Measurements from ENCODE around the gene THUMPD1. TPM values are rescaled to one million over a fixed set of nuclear protein-coding genes. Genes with fewer than 3 reads are reported as not detected.

THUMPD1 gene
- total RNA-seq, 2 experiments from 2014 or later, result 38.0 to 48.2 TPM

DNA sequence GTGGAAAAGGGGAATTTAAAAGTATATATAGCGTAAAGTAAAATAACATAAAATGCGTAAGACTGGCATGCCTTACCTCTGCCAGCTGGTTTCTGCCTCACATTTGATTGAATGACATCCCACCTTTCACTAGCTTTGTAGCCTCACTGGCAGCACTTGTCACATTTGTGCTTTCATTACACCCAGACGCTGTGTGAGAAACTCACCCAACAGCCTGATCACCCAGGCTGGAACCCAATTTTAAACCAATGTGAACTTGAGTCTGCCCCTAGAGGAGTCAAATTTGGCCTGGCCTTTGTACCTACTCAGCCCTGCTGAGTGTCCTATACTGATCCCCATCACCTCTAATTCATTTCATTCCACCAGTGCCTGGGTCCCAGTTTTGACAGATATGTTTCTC, 4.8 kb upstream of the THUMPD1 start:
- ChIA-PET CTCF (no interaction called here), POLR2A (no interaction called here)
- H3K27me3 Mint-ChIP-seq, result no peaks in the 10 kb centered on the region
- H3K9me3 Mint-ChIP-seq (ENCODE audit: low read depth), result peaks cover 8% of the 10 kb centered on the region
- DNase-seq (no peak), ATAC-seq (no peak)
- H3K4me1 Mint-ChIP-seq, result peaks cover 4% of the 10 kb centered on the region
- H3K27ac Mint-ChIP-seq, result no peak overlapping the region
- H3K4me3 Mint-ChIP-seq, result no peak overlapping the region
- intact Hi-C loops (cut with DNase I, micrococcal nuclease), result no loop called here
- H3K36me3 Mint-ChIP-seq (ENCODE audit: low read depth), result no peaks in the 10 kb centered on the region

DNA sequence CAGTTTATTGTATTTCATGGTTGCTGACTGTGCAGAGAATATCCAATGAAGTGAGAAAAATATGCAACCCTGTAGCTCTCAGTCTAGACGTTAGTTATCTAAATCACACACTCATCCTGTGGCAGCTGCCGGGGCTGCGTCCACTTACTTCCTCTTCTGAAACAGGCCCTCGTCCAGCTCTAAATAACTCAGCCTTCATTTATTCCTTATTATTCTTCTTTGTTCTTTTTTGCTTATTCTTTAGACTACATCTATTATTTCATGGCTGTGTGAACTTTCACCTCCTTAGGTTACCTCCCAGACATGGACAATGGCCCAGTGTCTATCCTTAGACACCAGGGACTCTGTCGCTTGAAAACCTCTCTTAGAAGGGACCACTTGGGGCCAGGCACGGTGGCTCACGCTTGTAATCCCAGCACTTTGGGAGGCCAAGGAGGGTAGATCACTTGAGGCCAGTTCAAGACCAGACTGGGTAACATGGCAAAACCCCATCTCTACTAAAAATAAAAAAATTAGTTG, 3.4 kb upstream of the THUMPD1 start:
- DNase-seq (no peak), ATAC-seq (no peak)
- CTCF ChIA-PET, result no interaction called here
- Mint-ChIP-seq H3K9me3 (ENCODE audit: low read depth) (peaks cover 8% of the 10 kb centered on the region), H3K27me3 (no peaks in the 10 kb centered on the region), H3K4me3 (no peak overlapping the region), H3K27ac (no peak overlapping the region), H3K4me1 (peaks cover 11% of the 10 kb centered on the region), H3K36me3 (ENCODE audit: low read depth) (peaks cover 8% of the 10 kb centered on the region)
- intact Hi-C loops (cut with DNase I, micrococcal nuclease), result loop anchor here (5.0 kb wide), 2 partner anchors 197 to 1223 kb away; partner anchors contain the start of genes CCP110 (in 1 of the 2) and GDE1 (in 1 of the 2)
- POLR2A ChIA-PET, result no interaction called here

DNA sequence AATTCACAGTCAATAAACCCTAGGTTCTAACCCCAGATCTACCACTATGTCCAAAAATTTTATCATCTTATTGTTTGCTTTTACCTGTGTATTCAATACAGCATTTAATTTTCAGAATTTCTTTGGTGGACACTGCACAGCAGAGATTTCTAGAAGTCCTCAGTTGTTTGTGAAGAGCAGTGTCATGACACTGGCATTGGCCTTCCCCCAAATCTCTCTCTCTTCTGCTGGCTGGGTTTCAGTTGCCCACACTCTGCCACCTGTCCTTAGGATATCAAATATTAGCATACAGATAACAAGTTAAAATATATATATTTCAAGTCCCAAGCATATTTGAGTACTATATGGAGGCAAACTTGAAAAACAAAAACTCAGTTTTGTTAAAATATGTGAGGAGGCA, 2.0 kb upstream of the THUMPD1 start:
- CTCF ChIA-PET, result no interaction called here
- peaks cover 11% of the 10 kb centered on the region for H3K36me3 Mint-ChIP-seq (ENCODE audit: low read depth)
- no peak overlapping the region for H3K27ac Mint-ChIP-seq
- DNase-seq, result no peak
- POLR2A ChIA-PET, result no interaction called here
- H3K9me3 Mint-ChIP-seq (ENCODE audit: low read depth), result peaks cover 8% of the 10 kb centered on the region
- H3K27me3 Mint-ChIP-seq, result no peaks in the 10 kb centered on the region
- no peak overlapping the region for H3K4me3 Mint-ChIP-seq
- ATAC-seq, result no peak
- intact Hi-C loops (cut with DNase I, micrococcal nuclease), result loop anchor here (5.0 kb wide), 2 partner anchors 199 to 1221 kb away; partner anchors contain the start of genes CCP110 (in 1 of the 2) and GDE1 (in 1 of the 2)
- peaks cover 19% of the 10 kb centered on the region for H3K4me1 Mint-ChIP-seq

DNA sequence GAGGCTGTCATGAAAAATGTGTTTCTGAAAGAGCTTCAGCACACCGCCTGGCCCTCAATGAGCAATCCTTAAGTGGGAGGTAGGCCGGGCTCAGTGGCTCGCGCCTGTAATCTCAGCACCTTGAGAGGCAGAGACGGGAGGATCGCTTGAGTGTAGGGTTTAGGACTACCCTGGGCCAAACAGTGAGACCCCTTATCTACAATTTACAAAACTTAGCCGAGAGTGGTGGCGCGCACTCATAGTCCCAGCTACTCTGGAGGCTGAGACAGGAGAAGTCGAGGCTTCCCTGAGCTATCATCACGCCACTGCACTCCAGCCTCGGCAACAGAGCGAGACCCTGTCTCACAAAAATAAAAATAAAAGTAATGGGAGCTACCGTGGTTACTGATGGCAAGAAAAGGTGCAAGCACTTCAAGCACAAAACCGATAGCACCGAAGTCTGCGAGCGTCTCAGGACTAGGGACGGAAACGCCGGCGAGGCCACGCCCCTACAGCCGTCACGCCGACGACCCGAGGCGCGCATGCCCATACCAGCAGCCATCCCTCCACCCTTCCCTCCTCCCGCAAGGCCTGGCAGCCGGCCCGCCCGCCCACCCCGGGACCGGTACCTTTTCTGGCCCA, 607 bp downstream of the THUMPD1 start:
- POLR2A ChIA-PET, result interaction anchor here (0.6 to 1.5 kb wide), 2 partner anchors 133 to 1951 kb away, joined by 4 to 5 read pairs; partner anchors contain the start of gene RPS15A
- peaks cover 26% of the 10 kb centered on the region for H3K36me3 Mint-ChIP-seq (ENCODE audit: low read depth)
- H3K27ac Mint-ChIP-seq, result peak overlapping the region; percentile 95

DNA sequence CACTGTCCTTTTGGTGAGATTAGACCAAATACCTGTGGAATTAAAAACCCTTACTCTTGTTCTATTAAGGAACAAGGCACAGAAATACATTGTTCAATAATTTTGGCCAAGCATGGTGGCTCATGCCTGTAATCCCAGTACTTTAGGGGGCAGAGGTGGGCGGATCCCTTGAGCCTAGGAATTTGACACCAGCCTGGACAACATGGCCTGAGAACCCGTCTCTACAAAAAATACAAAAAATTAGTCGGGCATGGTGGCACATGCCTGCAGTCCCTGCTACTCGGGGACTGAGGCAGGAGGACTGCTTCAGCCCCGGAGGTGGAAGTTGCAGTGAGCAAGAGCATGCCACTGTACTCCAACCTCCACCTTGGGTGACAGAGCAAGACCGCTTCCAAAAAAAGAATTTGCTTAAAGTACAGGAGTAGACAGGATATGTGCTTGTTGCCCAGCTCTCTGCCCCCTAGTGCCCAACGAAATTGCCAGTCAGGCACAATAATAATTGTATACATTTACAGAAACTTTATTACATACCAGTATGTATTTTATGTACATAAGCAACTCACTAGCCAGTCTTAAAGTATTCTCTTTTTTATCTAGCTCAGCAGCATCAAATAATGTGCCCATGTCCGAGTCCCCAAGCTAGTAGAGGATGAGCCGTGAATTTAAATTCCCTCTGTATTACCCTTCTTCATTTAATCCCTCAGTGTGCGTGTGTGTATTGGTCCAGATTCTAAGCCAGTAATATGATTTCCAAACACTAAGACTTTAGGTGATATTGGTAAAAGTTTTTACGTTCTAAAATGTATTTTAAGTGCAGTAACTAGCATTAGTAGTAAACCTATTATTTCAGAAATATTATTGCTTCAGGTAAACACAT, 1.4 kb downstream of the THUMPD1 start:
- ChIA-PET CTCF (interaction anchor here (0.7 to 1.4 kb wide), 4 partner anchors 9 to 133 kb away, joined by 3 to 4 read pairs (median 3); no protein-coding TSS in a partner anchor), POLR2A (interaction anchor here (0.6 to 1.5 kb wide), 2 partner anchors 134 to 1950 kb away, joined by 4 to 5 read pairs; partner anchors contain the start of gene RPS15A)
- peaks cover 34% of the 10 kb centered on the region for H3K36me3 Mint-ChIP-seq (ENCODE audit: low read depth)
- DNase-seq (peak; percentile 47), ATAC-seq (no peak)
- no peaks in the 10 kb centered on the region for H3K9me3 Mint-ChIP-seq (ENCODE audit: low read depth)
- H3K4me1 Mint-ChIP-seq, result peaks cover 40% of the 10 kb centered on the region
- intact Hi-C loops (cut with DNase I, micrococcal nuclease), result loop anchor here (2.0 to 5.0 kb wide), 3 partner anchors 202 to 1218 kb away; partner anchors contain the start of genes CCP110 (in 2 of the 2) and GDE1 (in 2 of the 2)
- H3K4me3 Mint-ChIP-seq, result peak overlapping the region; percentile 92
- no peaks in the 10 kb centered on the region for H3K27me3 Mint-ChIP-seq
- peak overlapping the region; percentile 84 for H3K27ac Mint-ChIP-seq

More for the DNA sequence above, 607 bp downstream of the THUMPD1 start:
- CTCF ChIA-PET, result interaction anchor here (0.7 to 1.4 kb wide), 4 partner anchors 10 to 133 kb away, joined by 3 to 4 read pairs (median 3); no protein-coding TSS in a partner anchor
- intact Hi-C loops (cut with DNase I, micrococcal nuclease), result loop anchor here (1.0 to 5.0 kb wide), 9 partner anchors 22 to 1219 kb away; partner anchors contain the start of genes CCP110 (in 2 of the 2), GDE1 (in 2 of the 2), DCUN1D3 (in 1 of the 2) and ERI2 (in 1 of the 2)
- Mint-ChIP-seq H3K4me1 (peaks cover 32% of the 10 kb centered on the region), H3K4me3 (peak overlapping the region; percentile 92), H3K27me3 (no peaks in the 10 kb centered on the region), H3K9me3 (ENCODE audit: low read depth) (no peaks in the 10 kb centered on the region)
- ATAC-seq, result peak; percentile 87
- DNase-seq, result peak; percentile 95

DNA sequence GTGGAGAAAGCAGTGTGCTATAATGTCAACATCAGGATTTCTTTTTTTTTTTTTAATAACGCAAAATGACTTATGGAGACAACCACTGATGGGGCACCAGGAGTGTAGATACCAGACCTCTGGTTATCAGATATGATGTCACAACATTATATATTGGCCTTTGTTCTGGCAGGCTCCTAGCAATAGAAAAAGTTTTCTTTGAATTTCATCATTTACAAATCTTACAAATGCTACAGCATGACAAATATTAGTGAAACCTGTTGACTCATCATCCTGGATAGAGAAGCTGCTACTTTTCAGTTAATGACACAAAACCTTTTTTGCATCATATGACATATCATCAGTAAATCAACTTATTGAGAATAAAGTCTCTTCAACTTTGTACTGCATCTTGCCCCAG, 6.1 kb downstream of the THUMPD1 start:
- Mint-ChIP-seq H3K27ac (peak overlapping the region; percentile 78), H3K4me1 (peaks cover 36% of the 10 kb centered on the region), H3K9me3 (ENCODE audit: low read depth) (no peaks in the 10 kb centered on the region), H3K36me3 (ENCODE audit: low read depth) (peaks cover 48% of the 10 kb centered on the region), H3K27me3 (no peaks in the 10 kb centered on the region), H3K4me3 (no peak overlapping the region)
- CTCF ChIA-PET, result interaction anchor here (0.6 kb wide), 1 partner anchor 139 kb away, joined by 4 read pairs; no protein-coding TSS in a partner anchor
- DNase-seq (no peak), ATAC-seq (peak; percentile 78)
- intact Hi-C loops (cut with DNase I, micrococcal nuclease), result no loop called here
- POLR2A ChIA-PET, result interaction anchor here (0.6 kb wide), 1 partner anchor 1372 kb away, joined by 3 read pairs; no protein-coding TSS in a partner anchor

DNA sequence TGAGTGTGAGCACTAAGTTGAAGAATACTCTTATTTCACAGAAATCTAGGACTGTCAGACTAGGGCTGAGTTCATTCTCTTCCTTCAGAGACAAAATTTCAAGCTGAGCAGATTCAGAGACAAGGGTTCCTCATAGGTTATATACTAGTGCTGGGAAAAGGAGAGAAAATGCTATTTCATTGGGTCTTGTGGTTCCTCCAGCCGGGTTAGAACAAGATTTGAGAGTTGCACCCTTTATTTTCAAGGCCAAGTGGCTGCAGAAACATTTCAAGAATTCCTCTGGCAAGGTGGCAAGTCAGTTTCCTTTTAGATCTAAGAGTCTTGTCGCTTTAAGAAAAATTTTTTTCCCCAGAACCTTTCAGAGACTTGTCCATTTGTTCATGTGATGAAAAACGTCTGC, 6.8 kb downstream of the THUMPD1 start:
- Mint-ChIP-seq H3K4me1 (peaks cover 29% of the 10 kb centered on the region), H3K27me3 (no peaks in the 10 kb centered on the region), H3K4me3 (no peak overlapping the region), H3K9me3 (ENCODE audit: low read depth) (no peaks in the 10 kb centered on the region), H3K36me3 (ENCODE audit: low read depth) (peaks cover 43% of the 10 kb centered on the region), H3K27ac (peak overlapping the region; percentile 78)
- DNase-seq (no peak), ATAC-seq (no peak)
- CTCF ChIA-PET, result interaction anchor here (1.1 kb wide), 1 partner anchor 59 kb away, joined by 3 read pairs; no protein-coding TSS in a partner anchor
- intact Hi-C loops (cut with DNase I, micrococcal nuclease), result no loop called here
- POLR2A ChIA-PET, result no interaction called here

DNA sequence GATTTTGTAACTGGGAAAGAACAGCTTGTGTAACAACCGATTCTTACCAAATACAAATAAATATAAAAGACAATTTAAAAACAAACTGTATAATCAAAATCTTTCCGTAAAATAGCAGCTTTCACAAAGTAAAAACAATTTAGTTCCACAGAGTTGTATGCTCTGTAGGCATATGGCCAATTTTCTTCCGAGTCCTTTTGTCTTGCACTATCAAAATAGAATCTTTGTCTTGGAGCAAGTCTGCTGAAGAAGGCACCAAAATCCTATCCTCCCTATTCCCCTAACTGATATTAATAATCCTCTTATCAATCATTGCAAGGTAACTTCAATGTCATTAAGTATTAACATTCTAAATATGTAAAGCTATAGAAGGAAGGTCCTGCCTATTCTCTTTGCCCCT, 7.6 kb downstream of the THUMPD1 start:
- no peaks in the 10 kb centered on the region for H3K9me3 Mint-ChIP-seq (ENCODE audit: low read depth)
- CTCF ChIA-PET, result interaction anchor here (1.1 kb wide), 2 partner anchors 58 to 72 kb away, joined by 3 to 6 read pairs; partner anchors contain the start of genes ERI2 and REXO5
- no peak for ATAC-seq
- POLR2A ChIA-PET, result no interaction called here
- intact Hi-C loops (cut with DNase I, micrococcal nuclease), result no loop called here
- H3K36me3 Mint-ChIP-seq (ENCODE audit: low read depth), result peaks cover 43% of the 10 kb centered on the region
- peak overlapping the region; percentile 75 for H3K27ac Mint-ChIP-seq
- H3K4me1 Mint-ChIP-seq, result peaks cover 27% of the 10 kb centered on the region
- no peak for DNase-seq
- H3K27me3 Mint-ChIP-seq, result no peaks in the 10 kb centered on the region
- no peak overlapping the region for H3K4me3 Mint-ChIP-seq

DNA sequence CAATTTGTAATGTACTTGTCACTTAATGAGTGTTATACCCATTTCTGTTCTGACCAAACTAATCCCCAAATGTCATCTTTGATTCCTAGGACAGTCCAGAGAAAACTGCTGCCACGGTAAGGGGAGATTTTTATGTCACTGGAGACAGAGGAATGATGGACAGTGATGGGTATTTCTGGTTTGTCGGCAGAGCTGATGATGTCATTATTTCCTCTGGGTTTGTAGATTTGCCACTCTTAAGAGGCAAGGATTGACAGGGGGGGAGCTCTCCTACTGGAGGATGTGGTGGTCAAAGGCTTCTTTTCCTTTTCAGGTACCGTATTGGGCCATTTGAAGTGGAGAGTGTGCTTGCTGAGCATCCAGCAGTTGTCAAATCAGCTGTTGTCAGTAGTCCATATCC, 12.5 kb downstream of the THUMPD1 start:
- POLR2A ChIA-PET, result no interaction called here
- intact Hi-C loops (cut with DNase I, micrococcal nuclease), result no loop called here
- no peaks in the 10 kb centered on the region for H3K4me1 Mint-ChIP-seq
- H3K9me3 Mint-ChIP-seq (ENCODE audit: low read depth), result no peaks in the 10 kb centered on the region
- ATAC-seq, result no peak
- DNase-seq, result no peak
- no peak overlapping the region for H3K4me3 Mint-ChIP-seq
- no peaks in the 10 kb centered on the region for H3K27me3 Mint-ChIP-seq
- peaks cover 6% of the 10 kb centered on the region for H3K36me3 Mint-ChIP-seq (ENCODE audit: low read depth)
- CTCF ChIA-PET, result no interaction called here
- no peak overlapping the region for H3K27ac Mint-ChIP-seq

DNA sequence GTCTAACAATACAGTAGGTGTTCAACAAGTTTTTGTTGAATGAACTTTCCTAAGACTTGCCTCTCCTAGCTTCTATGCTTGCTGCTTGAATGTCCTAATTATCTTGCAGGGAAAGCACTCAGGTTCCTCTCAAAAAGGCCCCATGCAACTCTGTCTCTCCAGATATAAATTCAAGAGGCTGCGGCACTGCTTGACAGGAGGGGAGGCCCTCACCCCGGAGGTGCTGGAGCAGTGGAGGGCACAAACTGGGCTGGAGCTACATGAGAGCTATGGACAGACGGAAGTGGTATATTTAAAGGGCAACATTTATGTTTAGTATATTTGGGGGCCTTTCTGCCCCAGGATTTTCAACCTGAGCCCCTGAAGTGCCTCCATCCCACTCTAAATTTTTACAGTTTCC, 14.4 kb downstream of the THUMPD1 start:
- ChIA-PET POLR2A (no interaction called here), CTCF (no interaction called here)
- Mint-ChIP-seq H3K27ac (no peak overlapping the region), H3K36me3 (ENCODE audit: low read depth) (no peaks in the 10 kb centered on the region), H3K4me1 (no peaks in the 10 kb centered on the region), H3K27me3 (no peaks in the 10 kb centered on the region), H3K4me3 (no peak overlapping the region), H3K9me3 (ENCODE audit: low read depth) (no peaks in the 10 kb centered on the region)
- DNase-seq (no peak), ATAC-seq (no peak)
- intact Hi-C loops (cut with DNase I, micrococcal nuclease), result no loop called here

DNA sequence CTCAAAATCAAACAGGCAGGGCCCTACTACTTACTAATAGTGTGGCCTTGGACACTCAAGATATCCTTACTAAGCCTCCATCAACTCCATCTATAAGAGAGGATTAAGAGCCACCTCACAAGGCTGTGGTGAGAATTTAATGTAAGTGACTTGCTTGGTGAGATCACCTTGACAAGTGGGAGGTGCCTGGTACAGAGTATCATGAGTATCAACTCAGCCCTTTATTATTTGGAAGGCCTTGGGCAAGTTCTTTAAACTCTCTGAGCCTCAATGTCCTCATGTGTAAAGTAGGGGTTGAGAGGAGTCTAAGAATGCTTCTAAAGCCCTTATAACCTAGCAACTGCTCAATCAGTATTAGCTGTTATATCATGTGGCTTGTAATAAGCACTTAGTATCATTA, 15.0 kb downstream of the THUMPD1 start:
- Mint-ChIP-seq H3K4me3 (no peak overlapping the region), H3K9me3 (ENCODE audit: low read depth) (no peaks in the 10 kb centered on the region), H3K27me3 (no peaks in the 10 kb centered on the region), H3K4me1 (no peaks in the 10 kb centered on the region), H3K27ac (no peak overlapping the region), H3K36me3 (ENCODE audit: low read depth) (no peaks in the 10 kb centered on the region)
- DNase-seq (no peak), ATAC-seq (no peak)
- CTCF ChIA-PET, result no interaction called here
- POLR2A ChIA-PET, result no interaction called here
- intact Hi-C loops (cut with DNase I, micrococcal nuclease), result no loop called here

Data from activated CD4-positive, alpha-beta T cell treated with anti-CD3 and anti-CD28 coated beads for 36 hours (primary cell).